Measurements from ENCODE around the gene ZNF436. TPM values are rescaled to one million over a fixed set of nuclear protein-coding genes. Genes with fewer than 3 reads are reported as not detected.

ZNF436 gene
- total and polyA plus RNA-seq, 2 experiments from 2014 or later: 0.23 to 1.0 TPM

GRCh38 chr1:23385119-23385621 lies 15.5 kb upstream of the ZNF436 start:
- H4K20me1 ChIP-seq (replicated peaks; ENCODE audit: insufficient read depth): no peaks in the 10 kb centered on the region; the same call in none of the 2 replicates
- no peak overlapping the region for H3K27ac ChIP-seq (ENCODE audit: low read depth)
- H3K79me2 ChIP-seq (replicated peaks; ENCODE audit: insufficient read depth): no peaks in the 10 kb centered on the region
- peaks cover 91% of the 10 kb centered on the region for H3K27me3 Mint-ChIP-seq (ENCODE audit: insufficient read depth, low read depth, poor library complexity)
- ATAC-seq (no peak), DNase-seq (ENCODE audit: low spot score) (no peak)
- H3F3A ChIP-seq (replicated peaks; ENCODE audit: low read depth): no peaks in the 10 kb centered on the region
- H3K4me1 Mint-ChIP-seq: no peaks in the 10 kb centered on the region
- no peak overlapping the region for H3K27ac Mint-ChIP-seq
- H3K4me1 ChIP-seq (ENCODE audit: insufficient read depth): no peaks in the 10 kb centered on the region
- H3K4me3 ChIP-seq: no peak overlapping the region
- peaks cover 98% of the 10 kb centered on the region for H3K27me3 ChIP-seq (ENCODE audit: insufficient read depth)
- no peaks in the 10 kb centered on the region for H3K36me3 Mint-ChIP-seq (ENCODE audit: low read depth)
- no peak overlapping the region for H2AFZ ChIP-seq
- H3K4me2 ChIP-seq: no peak overlapping the region
- no peaks in the 10 kb centered on the region; the same call in 2 of the 3 replicates for H3K9me3 Mint-ChIP-seq
- no peak overlapping the region for H3K4me3 Mint-ChIP-seq
- no peaks in the 10 kb centered on the region for H3K9me2 ChIP-seq (ENCODE audit: insufficient read depth)
- H3K36me3 ChIP-seq (ENCODE audit: insufficient read depth): no peaks in the 10 kb centered on the region
- TF ChIP-seq ETS1 (IDR thresholded peaks at IDR 0.05) (no peak), NANOG (IDR thresholded peaks at IDR 0.05; ENCODE audit: borderline replicate concordance) (no peak)

- H3K4me1 ChIP-seq (ENCODE audit: insufficient read depth): no peaks in the 10 kb centered on the region
- H3K79me2 ChIP-seq (replicated peaks; ENCODE audit: insufficient read depth): no peaks in the 10 kb centered on the region
- Mint-ChIP-seq H3K4me3 (no peak overlapping the region), H3K9me3 (no peaks in the 10 kb centered on the region; the same call in 2 of the 3 replicates), H3K27ac (no peak overlapping the region), H3K4me1 (no peaks in the 10 kb centered on the region), H3K36me3 (ENCODE audit: low read depth) (no peaks in the 10 kb centered on the region), H3K27me3 (ENCODE audit: insufficient read depth, low read depth, poor library complexity) (peaks cover 88% of the 10 kb centered on the region)
- no peaks in the 10 kb centered on the region for H3K9me2 ChIP-seq (ENCODE audit: insufficient read depth)
- H3K27ac ChIP-seq (ENCODE audit: low read depth): no peak overlapping the region
- H4K20me1 ChIP-seq (replicated peaks; ENCODE audit: insufficient read depth): no peaks in the 10 kb centered on the region; the same call in 1 of the 2 replicates
- H3F3A ChIP-seq (replicated peaks; ENCODE audit: low read depth): no peaks in the 10 kb centered on the region
- ATAC-seq (no peak), DNase-seq (ENCODE audit: low spot score) (no peak)
- no peak overlapping the region for H2AFZ ChIP-seq
- H3K36me3 ChIP-seq (ENCODE audit: insufficient read depth): no peaks in the 10 kb centered on the region
- no peak overlapping the region for H3K4me2 ChIP-seq
- H3K27me3 ChIP-seq (ENCODE audit: insufficient read depth): peaks cover 98% of the 10 kb centered on the region
- H3K4me3 ChIP-seq: no peak overlapping the region
- TF ChIP-seq REST (IDR thresholded peaks at IDR 0.05; ENCODE audit: unreplicated experiment): no peak
- TF ChIP-seq ZNF462 (CRISPR knock-in tag; IDR thresholded peaks at IDR 0.05): no peak
- no peak for TF ChIP-seq ZNF331 (CRISPR knock-in tag; IDR thresholded peaks at IDR 0.05; ENCODE audit: low read depth)
- no peak for TF ChIP-seq POLR2AphosphoS5 (IDR thresholded peaks at IDR 0.05; ENCODE audit: low read depth)
Measured at GRCh38 chr1:23384312-23385058, 14.8 kb upstream of the ZNF436 start.

Data from GM23338 (cell line).